ENCODE data around the gene SLC25A34.

Gene SLC25A34

DNA sequence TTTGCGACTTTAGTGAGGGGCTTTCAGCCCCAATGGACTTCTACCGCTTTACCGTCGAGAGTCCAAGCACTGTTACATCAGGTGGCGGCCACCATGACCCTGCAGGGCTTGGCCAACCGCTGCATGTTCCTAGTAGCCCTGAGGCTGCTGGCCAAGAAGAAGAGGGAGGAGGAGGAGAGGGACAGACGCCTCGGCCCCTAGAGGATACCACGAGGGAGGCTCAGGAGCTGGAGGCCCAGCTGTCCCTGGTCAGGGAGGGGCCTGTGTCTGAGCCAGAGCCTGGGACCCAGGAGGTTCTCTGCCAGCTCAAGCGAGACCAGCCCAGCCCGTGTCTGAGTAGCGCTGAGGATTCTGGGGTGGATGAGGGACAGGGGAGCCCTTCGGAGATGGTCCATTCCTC lies 8.6 kb upstream of the SLC25A34 start:
- DNase-seq (ENCODE audit: low read depth in 2 of 2) = no peak
- no peak for TF ChIP-seq CTCF (IDR thresholded peaks at IDR 0.05; ENCODE audit: low read depth, low read length)
- no peak overlapping the region for H3K4me3 ChIP-seq (replicated peaks in 1 of 2; ENCODE audit: low read depth in 2 of 2, low read length in 2 of 2)

- H3K4me3 ChIP-seq (replicated peaks in 1 of 2; ENCODE audit: low read depth in 2 of 2, low read length in 2 of 2) = no peak overlapping the region
- no peak for TF ChIP-seq CTCF (IDR thresholded peaks at IDR 0.05; ENCODE audit: low read depth, low read length)
- no peak for DNase-seq (ENCODE audit: low read depth in 2 of 2)
Observed at GRCh38 chr1:15727866-15728534, 8.1 kb upstream of the SLC25A34 start.

GRCh38 chr1:15728937-15729657 lies 7.0 kb upstream of the SLC25A34 start:
- no peak for TF ChIP-seq CTCF (IDR thresholded peaks at IDR 0.05; ENCODE audit: low read depth, low read length)
- H3K4me3 ChIP-seq (replicated peaks in 1 of 2; ENCODE audit: low read depth in 2 of 2, low read length in 2 of 2) = no peak overlapping the region
- no peak for DNase-seq (ENCODE audit: low read depth in 2 of 2)

DNA sequence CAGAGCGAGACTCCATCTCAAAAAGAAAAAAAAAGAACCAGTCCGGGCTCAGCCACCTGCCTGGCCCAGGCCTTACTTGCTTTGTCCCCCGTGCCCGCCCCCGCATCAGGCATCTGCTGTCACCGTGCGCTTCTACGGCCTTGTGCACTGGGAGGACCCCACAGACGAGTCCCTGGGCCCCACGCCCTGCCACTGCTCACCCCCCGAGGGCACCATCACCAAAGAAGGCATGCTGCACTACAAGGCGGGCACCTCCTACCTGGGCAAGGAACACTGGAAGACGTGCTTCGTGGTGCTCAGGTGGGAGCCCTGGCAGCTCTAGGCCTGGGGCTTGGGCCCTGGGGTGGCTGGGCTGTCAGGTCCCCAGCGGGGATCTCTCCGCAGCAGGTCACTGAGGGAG lies 5.6 kb upstream of the SLC25A34 start:
- no peak for DNase-seq (ENCODE audit: low read depth in 2 of 2)
- no peak for TF ChIP-seq CTCF (IDR thresholded peaks at IDR 0.05; ENCODE audit: low read depth, low read length)
- H3K4me3 ChIP-seq (replicated peaks in 1 of 2; ENCODE audit: low read depth in 2 of 2, low read length in 2 of 2) = no peak overlapping the region

GRCh38 chr1:15730936-15731335 lies 5.1 kb upstream of the SLC25A34 start:
- DNase-seq (ENCODE audit: low read depth in 2 of 2) = no peak
- no peak for TF ChIP-seq CTCF (IDR thresholded peaks at IDR 0.05; ENCODE audit: low read depth, low read length)
- H3K4me3 ChIP-seq (replicated peaks in 1 of 2; ENCODE audit: low read depth in 2 of 2, low read length in 2 of 2) = no peak overlapping the region

DNA sequence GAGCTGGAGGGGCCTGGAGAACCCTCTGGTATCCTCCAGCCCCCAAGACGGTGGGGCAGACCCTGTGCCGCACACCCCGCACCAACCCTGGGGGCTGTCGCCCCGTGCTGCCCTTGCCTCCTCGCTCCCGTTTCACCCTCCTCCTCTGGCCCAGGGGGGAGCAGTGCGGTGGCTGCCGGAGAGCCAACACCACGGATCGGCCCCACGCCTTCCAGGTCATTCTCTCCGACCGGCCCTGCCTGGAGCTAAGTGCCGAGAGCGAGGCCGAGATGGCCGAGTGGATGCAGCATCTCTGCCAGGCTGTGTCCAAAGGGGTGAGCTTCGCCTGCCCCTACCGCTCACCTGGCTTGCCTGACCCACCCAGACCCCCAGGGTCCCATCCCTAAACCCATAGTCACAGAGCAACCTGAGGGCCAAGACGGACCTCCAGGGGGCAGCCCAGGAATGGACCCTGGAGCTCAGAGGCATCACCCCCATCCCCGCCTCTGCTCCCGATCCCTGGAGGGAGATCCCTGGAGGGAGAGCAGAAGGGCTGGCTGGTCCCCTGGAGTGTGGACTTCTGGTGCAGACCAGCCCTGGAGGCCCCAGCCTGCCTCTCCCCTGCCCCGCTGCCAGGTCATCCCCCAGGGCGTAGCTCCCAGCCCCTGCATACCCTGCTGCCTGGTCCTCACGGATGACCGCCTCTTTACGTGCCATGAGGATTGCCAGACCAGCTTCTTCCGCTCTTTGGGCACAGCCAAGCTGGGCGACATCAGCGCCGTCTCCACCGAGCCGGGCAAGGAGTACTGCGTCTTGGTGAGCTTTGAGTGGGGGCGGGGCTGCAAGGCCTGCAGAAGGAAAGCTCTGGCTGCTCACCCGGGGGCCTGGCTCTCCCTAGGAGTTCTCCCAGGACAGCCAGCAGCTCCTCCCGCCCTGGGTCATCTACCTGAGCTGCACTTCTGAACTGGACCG lies 4.0 kb upstream of the SLC25A34 start:
- no peak for DNase-seq (ENCODE audit: low read depth in 2 of 2)
- no peak overlapping the region for H3K4me3 ChIP-seq (replicated peaks in 1 of 2; ENCODE audit: low read depth in 2 of 2, low read length in 2 of 2)
- no peak for TF ChIP-seq CTCF (IDR thresholded peaks at IDR 0.05; ENCODE audit: low read depth, low read length)

All from cardiac fibroblast (primary cell).